H9 (cell line): ENCODE data around the gene THSD1. TPM values are rescaled to one million over a fixed set of nuclear protein-coding genes. Genes with fewer than 3 reads are reported as not detected.

Experiments
- DNase-seq: peaks from one replicate; pipeline ENCODE4 v3.0.0-alpha.2; 2017
- H2AFZ ChIP-seq: one replicate; pipeline ENCODE4 v1.6.1; 2013; ENCODE audit warnings: mild to moderate bottlenecking, low read length, control low read depth, moderate library complexity
- H2AK5ac ChIP-seq: 2 replicates; pipeline ENCODE4 v1.6.1; 2013; ENCODE audit warnings: low read length, control low read depth, mixed read lengths; ENCODE audit not compliant: insufficient read length
- H2BK120ac ChIP-seq: one replicate; pipeline ENCODE4 v1.6.1; 2013; ENCODE audit warnings: low read depth, mild to moderate bottlenecking, low read length, control low read depth, inconsistent platforms; ENCODE audit not compliant: poor library complexity, severe bottlenecking
- H2BK12ac ChIP-seq: 2 replicates; pipeline ENCODE4 v1.6.1; 2013; ENCODE audit warnings: low read length, control low read depth, mixed read lengths, low read depth; ENCODE audit not compliant: insufficient read length
- H2BK15ac ChIP-seq: 2 replicates; pipeline ENCODE4 v1.6.1; 2013; ENCODE audit warnings: low read depth, low read length, control low read depth
- H2BK20ac ChIP-seq: one replicate; pipeline ENCODE4 v1.6.1; 2013; ENCODE audit warnings: low read depth, mild to moderate bottlenecking, low read length, control low read depth, inconsistent platforms; ENCODE audit not compliant: poor library complexity, severe bottlenecking
- H2BK5ac ChIP-seq: 2 replicates; pipeline ENCODE4 v1.6.1; 2013; ENCODE audit warnings: low read length, control low read depth, mixed read lengths; ENCODE audit not compliant: insufficient read length
- H3K14ac ChIP-seq: 2 replicates; pipeline ENCODE4 v1.6.1; 2013; ENCODE audit warnings: low read length, control low read depth; ENCODE audit not compliant: insufficient read depth
- H3K18ac ChIP-seq: 2 replicates; pipeline ENCODE4 v1.6.1; 2013; ENCODE audit warnings: low read depth, mild to moderate bottlenecking, mixed read lengths, low read length, control low read depth; ENCODE audit not compliant: insufficient read length
- H3K23ac ChIP-seq: 2 replicates; pipeline ENCODE4 v1.6.1; 2013; ENCODE audit warnings: low read length, control low read depth, mixed read lengths, low read depth; ENCODE audit not compliant: insufficient read length
- H3K23me2 ChIP-seq: 2 replicates; pipeline ENCODE4 v1.6.1; 2013; ENCODE audit warnings: low read depth, mild to moderate bottlenecking, mixed read lengths, low read length, control low read depth; ENCODE audit not compliant: insufficient read length, poor library complexity, severe bottlenecking
- H3K27ac ChIP-seq: 2 replicates; pipeline ENCODE4 v1.5.1; 2013; ENCODE audit warnings: low read length, control low read depth, mixed read lengths, low read depth; ENCODE audit not compliant: insufficient read length
- H3K27me3 ChIP-seq: 2 replicates; pipeline ENCODE4 v1.6.1; 2013; ENCODE audit warnings: low read length, control low read depth, inconsistent platforms; ENCODE audit not compliant: insufficient read depth
- H3K4ac ChIP-seq: 2 replicates; pipeline ENCODE4 v1.6.1; 2013; ENCODE audit warnings: low read depth, mild to moderate bottlenecking, control low read depth, inconsistent platforms, low read length, moderate library complexity
- H3K4me1 ChIP-seq: 2 replicates; pipeline ENCODE4 v1.6.1; 2013; ENCODE audit warnings: low read length, control low read depth, inconsistent platforms; ENCODE audit not compliant: insufficient read depth
- H3K4me2 ChIP-seq: 2 replicates; pipeline ENCODE4 v1.6.1; 2013; ENCODE audit warnings: low read length, control low read depth, mixed read lengths; ENCODE audit not compliant: insufficient read length, insufficient read depth
- H3K56ac ChIP-seq: 2 replicates; pipeline ENCODE4 v1.6.1; 2013; ENCODE audit warnings: low read depth, mild to moderate bottlenecking, mixed read lengths, low read length, control low read depth; ENCODE audit not compliant: insufficient read length
- H3K79me1 ChIP-seq: 2 replicates; pipeline ENCODE4 v1.6.1; 2013; ENCODE audit warnings: low read depth, mild to moderate bottlenecking, moderate library complexity, low read length, control low read depth, inconsistent platforms; ENCODE audit not compliant: insufficient read depth, poor library complexity, severe bottlenecking
- H3K79me2 ChIP-seq: 2 replicates; pipeline ENCODE4 v1.6.1; 2013; ENCODE audit warnings: low read length, control low read depth, inconsistent platforms; ENCODE audit not compliant: insufficient read depth
- H3K9ac ChIP-seq: 2 replicates; pipeline ENCODE4 v1.6.1; 2013; ENCODE audit warnings: low read length, control low read depth, mixed read lengths; ENCODE audit not compliant: insufficient read length; ENCODE audit errors: extremely low read depth
- H3K9me3 ChIP-seq: one replicate; pipeline ENCODE4 v1.6.1; 2013; ENCODE audit warnings: low read depth, low read length, inconsistent platforms; ENCODE audit not compliant: control insufficient read depth
- H3T11ph ChIP-seq: one replicate; pipeline ENCODE4 v1.6.1; 2013; ENCODE audit warnings: mild to moderate bottlenecking, low read length, control low read depth, inconsistent platforms
- H4K20me1 ChIP-seq: one replicate; pipeline ENCODE4 v1.6.1; 2013; ENCODE audit not compliant: control insufficient read depth, insufficient read length, insufficient read depth
- H4K5ac ChIP-seq: 2 replicates; pipeline ENCODE4 v1.6.1; 2013; ENCODE audit warnings: low read depth, mild to moderate bottlenecking, mixed read lengths, low read length, control low read depth; ENCODE audit not compliant: insufficient read length
- H4K8ac ChIP-seq: replicated peaks from 2 replicates; pipeline ENCODE4 v1.6.1; 2013; ENCODE audit warnings: low read length, control low read depth, mixed read lengths, low read depth; ENCODE audit not compliant: insufficient read length
- H4K91ac ChIP-seq: 2 replicates; pipeline ENCODE4 v1.6.1; 2013; ENCODE audit warnings: low read depth, mild to moderate bottlenecking, moderate library complexity, mixed read lengths, low read length, control low read depth; ENCODE audit not compliant: insufficient read length
- H3K27ac Mint-ChIP-seq, 3 experiments: 2 replicates in 2 of 3; 3 replicates in 1 of 3; pipeline ENCODE4 v1.8.0; 2020 to 2021; ENCODE audit warnings: mixed read lengths in 3 of 3, mild to moderate bottlenecking in 1 of 3, moderate library complexity in 1 of 3
- H3K27me3 Mint-ChIP-seq: 2 replicates; pipeline ENCODE4 v1.8.0; 2021; ENCODE audit warnings: low read depth, mild to moderate bottlenecking, moderate library complexity, mixed read lengths
- H3K36me3 Mint-ChIP-seq, 3 experiments: 2 replicates in 2 of 3; 3 replicates in 1 of 3; pipeline ENCODE4 v1.8.0; 2020 to 2021; ENCODE audit warnings: low read depth in 3 of 3, mixed read lengths in 3 of 3; ENCODE audit not compliant: insufficient read depth in 1 of 3
- H3K4me1 Mint-ChIP-seq, 2 experiments: 2 replicates each; pipeline ENCODE4 v1.8.0; 2020; ENCODE audit warnings: mixed read lengths in 2 of 2
- H3K4me3 Mint-ChIP-seq, 2 experiments: 2 replicates in 1 of 2; 3 replicates in 1 of 2; pipeline ENCODE4 v1.8.0; 2020 to 2021; ENCODE audit warnings: mild to moderate bottlenecking in 2 of 2, mixed read lengths in 2 of 2, moderate library complexity in 1 of 2
- H3K9me3 Mint-ChIP-seq, 2 experiments: 2 replicates in 1 of 2; 3 replicates in 1 of 2; pipeline ENCODE4 v1.8.0; 2020; ENCODE audit warnings: mild to moderate bottlenecking in 2 of 2, mixed read lengths in 2 of 2, moderate library complexity in 1 of 2
- CTCF ChIP-seq: fragments of 200-600 bp; sonication (generic); conservative IDR thresholded peaks from 3 replicates; pipeline ENCODE4 v1.8.0; 2021; ENCODE audit warnings: antibody characterized with exemption, mild to moderate bottlenecking
- WGBS: extraction: QIAGEN DNeasy Blood & Tissue Kit; methylation state at CpG from one replicate; pipeline ENCODE4 v1.1.7; 2013; ENCODE audit warnings: missing lambda C conversion rate, low lambda C conversion rate, mixed read lengths; ENCODE audit not compliant: insufficient read length; ENCODE audit errors: extremely low coverage; 5-methylcytosine and 5-hydroxymethylcytosine counted together
- total RNA-seq: library from RNA; stranded (reverse); gene quantifications from 2 replicates; pipeline ENCODE4 v1.2.1, GENCODE V29; 2021

The THSD1 gene
- total RNA-seq, 1 experiment from 2014 or later = 0.22 TPM

GRCh38 chr13:52345048-52345447 lies 60.9 kb downstream of the THSD1 start:
- H3K9me3 ChIP-seq = no peaks in the 10 kb centered on the region
- H3K18ac ChIP-seq = no peak overlapping the region
- no peak overlapping the region for H4K91ac ChIP-seq
- no peaks in the 10 kb centered on the region for H3K79me2 ChIP-seq
- H4K20me1 ChIP-seq = no peaks in the 10 kb centered on the region
- H3K4me3 Mint-ChIP-seq = no peak overlapping the region
- no peaks in the 10 kb centered on the region; the same call in none of the 2 replicates for H3K27me3 Mint-ChIP-seq
- H2BK120ac ChIP-seq = no peak overlapping the region
- H3K23ac ChIP-seq = no peak overlapping the region
- H3K4me1 ChIP-seq = no peaks in the 10 kb centered on the region
- H4K5ac ChIP-seq = no peak overlapping the region
- no peak overlapping the region for H3K4me2 ChIP-seq
- H3K4me1 Mint-ChIP-seq = no peaks in the 10 kb centered on the region
- no peaks in the 10 kb centered on the region for H3K36me3 Mint-ChIP-seq
- H3K27ac Mint-ChIP-seq = no peak overlapping the region
- H3K79me1 ChIP-seq = no peaks in the 10 kb centered on the region
- DNase-seq = no peak
- H3K23me2 ChIP-seq = no peaks in the 10 kb centered on the region
- no peak overlapping the region for H2BK5ac ChIP-seq
- H2BK12ac ChIP-seq = no peak overlapping the region
- no CpG with 5 or more reads among the region's 3 CpGs for WGBS
- TF ChIP-seq CTCF = no peak
- no peak overlapping the region for H4K8ac ChIP-seq
- no peak overlapping the region for H3K14ac ChIP-seq
- no peaks in the 10 kb centered on the region for H3K27me3 ChIP-seq
- H2BK15ac ChIP-seq = no peak overlapping the region
- H3T11ph ChIP-seq = no peak overlapping the region
- no peak overlapping the region for H2BK20ac ChIP-seq
- H3K9me3 Mint-ChIP-seq = peaks cover 0 to 3% of the 10 kb centered on the region in 2 experiments; a peak in 1 of 5 replicates
- no peak overlapping the region for H2AK5ac ChIP-seq
- no peak overlapping the region for H2AFZ ChIP-seq
- no peak overlapping the region for H3K9ac ChIP-seq
- no peak overlapping the region for H3K4ac ChIP-seq
- no peak overlapping the region for H3K27ac ChIP-seq
- H3K56ac ChIP-seq = no peak overlapping the region
